C4-2B (cell line): ENCODE results near the gene TCF19.

Experiments
- H3K27ac ChIP-seq: fragments of 450-650 bp; 2 replicates; pipeline ENCODE4 v1.5.1; 2017
- CTCF ChIP-seq: fragments of 450-650 bp; conservative IDR thresholded peaks from 2 replicates; pipeline ENCODE4 v1.5.1; 2017; ENCODE audit warnings: mild to moderate bottlenecking
- ZFX ChIP-seq: fragments of 450-650 bp; IDR thresholded peaks from 2 replicates; pipeline ENCODE4 v1.6.1; 2017

TCF19 gene

GRCh38 chr6:31158140-31158862 lies at the start of gene TCF19:
Gene TCF19, plus strand, starts transcription at chr6:31158589. Its CDS starts 881 bp downstream, at chr6:31159470.
- H3K27ac ChIP-seq: peak within 1 kb of the TSS; percentile 78

GRCh38 chr6:31110825-31111582 lies 47.4 kb upstream of the TCF19 start:
- H3K27ac ChIP-seq: no peak overlapping the region
- TF ChIP-seq CTCF (no peak), ZFX (no peak)

More at GRCh38 chr6:31158140-31158862, at the start of gene TCF19:
- peak; percentile 25; the same call in 1 of the 2 replicates for TF ChIP-seq ZFX
- TF ChIP-seq CTCF: no peak

- no peak overlapping the region for H3K27ac ChIP-seq
- TF ChIP-seq CTCF (no peak), ZFX (no peak)
Observed at GRCh38 chr6:31111712-31112111, 46.7 kb upstream of the TCF19 start.

GRCh38 chr6:31112478-31112877 lies 45.9 kb upstream of the TCF19 start, which contains the start of gene C6orf15:
Gene C6orf15, minus strand, starts transcription at chr6:31112575. Its CDS starts 20 bp downstream, at chr6:31112555.
- TF ChIP-seq CTCF (no peak), ZFX (no peak)
- H3K27ac ChIP-seq: no peak within 1 kb of the TSS

GRCh38 chr6:31113861-31114540 lies 44.4 kb upstream of the TCF19 start:
- TF ChIP-seq ZFX (no peak), CTCF (no peak)
- H3K27ac ChIP-seq: peak overlapping the region; percentile 15

GRCh38 chr6:31114541-31114878 lies 43.9 kb upstream of the TCF19 start, which contains the start of gene PSORS1C1:
Gene PSORS1C1, plus strand, starts transcription at chr6:31114800. Its CDS starts 14,833 bp downstream, at chr6:31129633.
- no peak for TF ChIP-seq CTCF
- no peak for TF ChIP-seq ZFX
- H3K27ac ChIP-seq: peak within 1 kb of the TSS; percentile 15
